ENCODE measurements around the gene SLC29A1. TPM values are rescaled to one million over a fixed set of nuclear protein-coding genes. Genes with fewer than 3 reads are reported as not detected.
A peak's percentile ranks its signal among the peaks of the same experiment; 100 is the strongest.

Gene SLC29A1
- total RNA-seq, 6 experiments from 2014 or later = 14.9 to 29.9 (median 26.8) TPM

DNA sequence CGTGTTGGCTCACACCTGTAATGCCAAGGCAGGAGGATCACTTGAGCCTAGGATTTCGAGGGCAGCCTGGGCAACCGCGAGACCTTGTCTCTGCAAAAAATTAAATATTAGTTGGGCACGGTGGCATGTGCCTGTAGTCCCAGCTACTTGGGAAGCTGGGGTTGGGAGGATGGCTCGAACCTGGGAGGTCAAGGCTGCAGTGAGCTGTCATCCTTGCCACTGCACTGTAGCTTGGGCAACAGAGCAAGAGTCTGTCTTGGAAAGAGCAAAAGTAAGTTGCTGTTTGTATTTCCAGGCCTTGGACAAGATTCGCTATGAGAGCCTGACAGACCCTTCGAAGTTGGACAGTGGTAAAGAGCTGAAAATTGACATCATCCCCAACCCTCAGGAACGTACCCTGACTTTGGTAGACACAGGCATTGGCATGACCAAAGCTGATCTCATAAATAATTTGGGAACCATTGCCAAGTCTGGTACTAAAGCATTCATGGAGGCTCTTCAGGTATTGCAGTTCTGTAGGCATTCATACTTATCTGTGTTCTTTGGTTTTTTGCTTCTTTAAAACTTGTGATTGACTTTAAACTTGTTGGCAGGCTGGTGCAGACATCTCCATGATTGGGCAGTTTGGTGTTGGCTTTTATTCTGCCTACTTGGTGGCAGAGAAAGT lies 25.8 kb downstream of the SLC29A1 start:
- H3K9me3 Mint-ChIP-seq = peaks cover 12% of the 10 kb centered on the region

DNA sequence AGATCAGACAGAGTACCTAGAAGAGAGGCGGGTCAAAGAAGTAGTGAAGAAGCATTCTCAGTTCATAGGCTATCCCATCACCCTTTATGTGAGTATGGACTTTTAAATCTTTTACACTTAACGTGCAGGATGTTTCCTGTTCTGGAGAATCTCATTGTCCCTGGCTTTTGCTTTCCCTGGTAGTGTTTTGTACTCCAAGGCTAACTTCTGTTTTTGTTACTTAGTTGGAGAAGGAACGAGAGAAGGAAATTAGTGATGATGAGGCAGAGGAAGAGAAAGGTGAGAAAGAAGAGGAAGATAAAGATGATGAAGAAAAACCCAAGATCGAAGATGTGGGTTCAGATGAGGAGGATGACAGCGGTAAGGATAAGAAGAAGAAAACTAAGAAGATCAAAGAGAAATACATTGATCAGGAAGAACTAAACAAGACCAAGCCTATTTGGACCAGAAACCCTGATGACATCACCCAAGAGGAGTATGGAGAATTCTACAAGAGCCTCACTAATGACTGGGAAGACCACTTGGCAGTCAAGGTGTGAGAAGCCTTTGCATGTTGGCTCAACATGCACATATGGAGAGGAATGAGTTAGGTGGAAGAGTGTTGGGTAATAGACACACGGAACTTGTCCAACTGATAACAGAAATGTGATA lies 26.8 kb downstream of the SLC29A1 start:
- TF ChIP-seq, protein P1, sequence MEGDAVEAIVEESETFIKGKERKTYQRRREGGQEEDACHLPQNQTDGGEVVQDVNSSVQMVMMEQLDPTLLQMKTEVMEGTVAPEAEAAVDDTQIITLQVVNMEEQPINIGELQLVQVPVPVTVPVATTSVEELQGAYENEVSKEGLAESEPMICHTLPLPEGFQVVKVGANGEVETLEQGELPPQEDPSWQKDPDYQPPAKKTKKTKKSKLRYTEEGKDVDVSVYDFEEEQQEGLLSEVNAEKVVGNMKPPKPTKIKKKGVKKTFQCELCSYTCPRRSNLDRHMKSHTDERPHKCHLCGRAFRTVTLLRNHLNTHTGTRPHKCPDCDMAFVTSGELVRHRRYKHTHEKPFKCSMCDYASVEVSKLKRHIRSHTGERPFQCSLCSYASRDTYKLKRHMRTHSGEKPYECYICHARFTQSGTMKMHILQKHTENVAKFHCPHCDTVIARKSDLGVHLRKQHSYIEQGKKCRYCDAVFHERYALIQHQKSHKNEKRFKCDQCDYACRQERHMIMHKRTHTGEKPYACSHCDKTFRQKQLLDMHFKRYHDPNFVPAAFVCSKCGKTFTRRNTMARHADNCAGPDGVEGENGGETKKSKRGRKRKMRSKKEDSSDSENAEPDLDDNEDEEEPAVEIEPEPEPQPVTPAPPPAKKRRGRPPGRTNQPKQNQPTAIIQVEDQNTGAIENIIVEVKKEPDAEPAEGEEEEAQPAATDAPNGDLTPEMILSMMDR (IDR thresholded peaks at IDR 0.05) = no peak
- H3K9me3 Mint-ChIP-seq = peaks cover 12% of the 10 kb centered on the region
- H3K36me3 Mint-ChIP-seq (ENCODE audit: low read depth) = peaks cover 84% of the 10 kb centered on the region
- H3K27me3 Mint-ChIP-seq (ENCODE audit: insufficient read depth) = peaks cover 21% of the 10 kb centered on the region
- H3K4me3 Mint-ChIP-seq = peak overlapping the region; percentile 98
- DNase-seq = no peak
- H3K4me1 Mint-ChIP-seq (ENCODE audit: low read depth) = peaks cover 75% of the 10 kb centered on the region
- peak overlapping the region; percentile 98 for H3K27ac Mint-ChIP-seq

More for the DNA sequence above, 25.8 kb downstream of the SLC29A1 start:
- Mint-ChIP-seq H3K4me1 (ENCODE audit: low read depth) (peaks cover 66% of the 10 kb centered on the region), H3K27me3 (ENCODE audit: insufficient read depth) (peaks cover 14% of the 10 kb centered on the region), H3K4me3 (peak overlapping the region; percentile 98), H3K36me3 (ENCODE audit: low read depth) (peaks cover 75% of the 10 kb centered on the region), H3K27ac (peak overlapping the region; percentile 98)
- DNase-seq = no peak
- TF ChIP-seq, protein P1 (IDR thresholded peaks at IDR 0.05) = no peak

DNA sequence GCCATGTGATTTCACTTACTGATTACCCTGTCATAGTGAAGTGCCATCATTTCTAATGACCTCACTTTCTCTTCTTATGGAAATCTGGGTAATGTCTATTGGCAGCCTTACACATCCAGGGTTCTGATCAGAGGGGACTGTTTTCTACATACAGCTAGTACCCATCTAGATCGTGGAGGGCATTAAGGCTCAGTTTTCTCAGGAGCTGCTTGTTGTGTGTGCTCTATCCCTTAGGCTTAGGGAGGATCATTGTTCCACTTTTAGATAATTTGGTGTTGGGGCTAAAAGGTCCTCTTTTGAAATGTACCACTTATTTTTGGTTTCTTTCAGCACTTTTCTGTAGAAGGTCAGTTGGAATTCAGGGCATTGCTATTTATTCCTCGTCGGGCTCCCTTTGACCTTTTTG lies 27.3 kb downstream of the SLC29A1 start:
- H3K4me3 Mint-ChIP-seq = peak overlapping the region; percentile 98; the same call in 1 of the 2 replicates
- H3K9me3 Mint-ChIP-seq = peaks cover 12% of the 10 kb centered on the region
- peaks cover 75% of the 10 kb centered on the region for H3K4me1 Mint-ChIP-seq (ENCODE audit: low read depth)
- TF ChIP-seq, protein P1 (IDR thresholded peaks at IDR 0.05) = no peak
- H3K27ac Mint-ChIP-seq = peak overlapping the region; percentile 98
- H3K36me3 Mint-ChIP-seq (ENCODE audit: low read depth) = peaks cover 89% of the 10 kb centered on the region
- peaks cover 25% of the 10 kb centered on the region for H3K27me3 Mint-ChIP-seq (ENCODE audit: insufficient read depth)
- no peak for DNase-seq

DNA sequence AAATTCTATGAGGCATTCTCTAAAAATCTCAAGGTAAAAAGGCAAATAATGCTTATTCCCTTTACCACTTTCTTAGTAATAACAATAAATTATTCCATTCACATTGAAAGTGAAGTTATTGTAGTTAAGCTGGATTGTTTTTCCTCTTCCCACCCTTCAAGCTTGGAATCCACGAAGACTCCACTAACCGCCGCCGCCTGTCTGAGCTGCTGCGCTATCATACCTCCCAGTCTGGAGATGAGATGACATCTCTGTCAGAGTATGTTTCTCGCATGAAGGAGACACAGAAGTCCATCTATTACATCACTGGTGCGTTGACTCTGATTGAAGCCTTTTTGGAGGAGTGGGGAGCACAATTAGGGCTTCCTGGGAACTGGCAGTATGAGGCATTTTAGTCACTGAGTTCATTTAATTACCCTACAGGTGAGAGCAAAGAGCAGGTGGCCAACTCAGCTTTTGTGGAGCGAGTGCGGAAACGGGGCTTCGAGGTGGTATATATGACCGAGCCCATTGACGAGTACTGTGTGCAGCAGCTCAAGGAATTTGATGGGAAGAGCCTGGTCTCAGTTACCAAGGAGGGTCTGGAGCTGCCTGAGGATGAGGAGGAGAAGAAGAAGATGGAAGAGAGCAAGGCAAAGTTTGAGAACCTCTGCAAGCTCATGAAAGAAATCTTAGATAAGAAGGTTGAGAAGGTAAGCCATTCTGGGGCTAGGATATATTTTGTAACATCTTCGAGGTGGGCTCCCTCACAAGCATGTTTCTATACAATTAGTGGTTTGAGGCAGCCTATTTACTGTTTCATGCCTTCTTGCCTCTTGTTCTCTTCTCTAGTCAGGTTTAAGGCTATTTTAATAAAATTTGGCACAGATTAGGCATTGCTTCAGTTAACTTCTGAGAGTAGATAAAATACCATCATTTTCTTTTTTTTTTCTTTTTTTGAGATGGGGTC lies 28.5 kb downstream of the SLC29A1 start:
- no peak for DNase-seq
- peaks cover 84% of the 10 kb centered on the region for H3K4me1 Mint-ChIP-seq (ENCODE audit: low read depth)
- no peak overlapping the region; the same call in 1 of the 2 replicates for H3K4me3 Mint-ChIP-seq

More for the DNA sequence above, 28.5 kb downstream of the SLC29A1 start:
- peak overlapping the region; percentile 98 for H3K27ac Mint-ChIP-seq
- peaks cover 11% of the 10 kb centered on the region for H3K9me3 Mint-ChIP-seq
- peaks cover 95% of the 10 kb centered on the region for H3K36me3 Mint-ChIP-seq (ENCODE audit: low read depth)
- TF ChIP-seq, protein P1 (IDR thresholded peaks at IDR 0.05) = no peak
- peaks cover 33% of the 10 kb centered on the region for H3K27me3 Mint-ChIP-seq (ENCODE audit: insufficient read depth)
